UCSD-AML1 (cell line): ENCODE data around the gene TMEM260.
A peak's percentile ranks its signal among the peaks of the same experiment; 100 is the strongest.

Source experiments
- DNase-seq: peaks from one replicate; lab custom pipeline; 2025; ENCODE audit not compliant: unreplicated experiment; lab: John Stamatoyannopoulos, UW

TMEM260 gene

DNA sequence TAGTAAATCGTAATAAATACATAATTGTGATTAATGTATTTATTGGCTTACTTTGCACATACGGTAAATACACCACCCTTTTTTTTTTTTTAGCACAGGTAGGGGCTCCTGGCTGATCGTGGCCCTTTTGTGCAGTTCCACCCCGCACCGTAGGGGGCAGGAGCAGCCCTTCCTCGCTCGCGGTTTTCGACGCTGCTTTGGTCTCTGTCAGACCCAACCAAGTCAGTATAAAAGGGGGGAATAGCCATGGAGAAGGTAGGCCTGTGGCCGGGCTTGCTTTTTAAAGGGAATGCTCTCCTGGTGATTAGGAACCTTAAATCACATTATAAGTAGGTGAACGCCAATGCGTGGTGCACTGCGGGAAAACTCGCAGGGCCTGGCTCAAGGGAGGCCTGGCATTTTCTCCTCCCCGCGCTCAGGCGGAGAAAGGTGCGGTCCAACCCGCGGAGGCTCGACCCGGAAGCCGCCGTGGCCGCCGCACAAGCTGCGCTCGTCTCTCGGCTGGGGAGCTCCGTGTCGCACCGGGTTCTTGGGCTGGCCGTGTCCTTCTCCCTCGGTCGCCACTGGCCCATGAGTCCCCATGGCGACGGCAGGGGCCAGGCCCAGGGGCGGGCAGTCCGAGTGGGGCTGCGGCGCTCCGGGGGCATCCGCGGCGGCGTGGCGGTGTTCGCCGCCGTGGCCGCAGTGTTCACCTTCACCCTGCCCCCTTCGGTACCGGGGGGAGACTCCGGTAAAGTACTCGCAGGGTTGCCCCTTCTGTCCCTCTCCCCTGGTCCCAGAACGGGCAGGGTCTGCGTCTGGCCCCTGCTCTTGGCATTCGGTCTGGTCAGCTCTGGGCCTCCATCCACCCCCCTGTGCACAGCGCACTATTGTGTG is at the start of gene TMEM260:
TMEM260 (plus strand) TSS at position 454 of the 876 bp plus-strand sequence; CDS start at position 571, 117 bp downstream.
- DNase-seq: peak; percentile 91

DNA sequence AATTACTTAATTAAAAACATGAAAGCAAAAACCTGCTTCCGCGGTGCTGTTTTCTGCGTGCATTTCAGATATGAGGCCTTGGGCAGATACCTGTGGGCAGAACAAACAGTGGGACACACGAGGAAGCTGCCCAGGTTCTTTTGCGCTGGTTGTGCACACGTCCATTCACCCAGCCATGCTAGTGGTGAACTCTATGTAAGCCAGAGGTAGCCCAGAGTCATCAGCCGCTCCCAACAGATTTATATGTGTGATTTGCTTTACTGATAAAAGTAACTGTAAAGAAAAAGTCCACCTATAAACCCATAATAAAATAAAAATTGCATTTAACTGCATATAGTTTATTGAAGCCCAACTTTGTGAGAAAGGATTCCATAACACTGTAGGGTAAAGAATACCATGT is 47.1 kb upstream of the TMEM260 start:
- DNase-seq: no peak

DNA sequence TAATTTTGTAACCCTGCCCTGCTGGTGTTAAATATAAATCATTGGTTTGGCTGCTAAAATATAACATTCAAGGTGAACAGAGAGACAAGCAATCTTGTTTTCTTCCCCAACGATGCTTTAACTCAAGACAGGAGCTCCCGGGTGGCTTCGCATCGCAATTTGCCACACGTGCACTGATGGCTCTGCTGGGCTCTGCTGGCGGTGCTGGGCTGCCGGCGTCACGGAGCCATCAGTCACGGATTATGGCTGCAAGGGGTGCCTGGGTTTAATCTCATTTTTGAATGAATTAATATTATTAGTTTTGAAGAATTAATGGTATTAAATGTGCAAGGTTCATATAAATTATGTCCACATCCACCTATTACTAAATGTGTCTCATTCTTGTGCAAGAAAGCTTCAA is 44.9 kb upstream of the TMEM260 start:
- no peak for DNase-seq

GRCh38 chr14:56539862-56540261 is 39.7 kb upstream of the TMEM260 start:
- DNase-seq: no peak

GRCh38 chr14:56543436-56543835 is 36.2 kb upstream of the TMEM260 start:
- no peak for DNase-seq

DNA sequence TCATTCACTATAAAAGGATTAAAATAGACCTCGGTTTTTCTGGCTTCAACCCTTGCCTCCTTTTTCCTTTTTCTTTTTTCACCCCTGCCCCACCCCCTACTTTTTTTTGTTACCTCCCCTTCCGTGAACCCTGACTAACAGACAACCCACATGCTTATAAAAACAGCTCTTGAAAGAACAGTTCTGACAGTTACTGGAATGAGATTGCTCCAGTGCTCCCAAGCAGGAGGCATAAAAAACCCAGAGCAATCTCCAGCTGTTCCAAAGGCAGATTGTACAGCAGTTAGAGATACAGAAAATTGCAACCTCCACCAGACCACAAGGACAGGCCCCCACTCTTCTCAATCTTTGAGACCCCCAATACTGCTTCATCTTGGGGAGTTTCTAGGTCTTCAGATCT is 29.9 kb upstream of the TMEM260 start:
- DNase-seq: no peak

DNA sequence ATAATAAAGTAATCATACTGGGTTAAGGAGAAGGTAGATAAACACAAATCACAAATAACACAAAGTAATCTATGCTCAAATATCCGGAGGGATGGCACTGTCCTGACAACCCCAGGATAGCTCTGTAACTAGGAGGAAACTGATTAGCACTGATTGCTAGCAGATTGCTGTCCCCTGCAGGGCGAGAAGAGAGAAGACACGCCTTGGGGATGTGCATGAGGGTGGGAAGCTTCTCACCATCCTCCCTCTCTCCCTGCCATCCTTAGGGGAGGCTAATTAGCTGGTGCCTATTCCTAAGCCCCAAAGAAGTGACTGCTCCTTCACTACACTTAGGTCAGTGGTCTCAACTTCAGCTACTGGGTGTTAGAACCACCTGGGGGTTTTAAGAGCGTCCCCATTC is 27.0 kb upstream of the TMEM260 start:
- no peak for DNase-seq

DNA sequence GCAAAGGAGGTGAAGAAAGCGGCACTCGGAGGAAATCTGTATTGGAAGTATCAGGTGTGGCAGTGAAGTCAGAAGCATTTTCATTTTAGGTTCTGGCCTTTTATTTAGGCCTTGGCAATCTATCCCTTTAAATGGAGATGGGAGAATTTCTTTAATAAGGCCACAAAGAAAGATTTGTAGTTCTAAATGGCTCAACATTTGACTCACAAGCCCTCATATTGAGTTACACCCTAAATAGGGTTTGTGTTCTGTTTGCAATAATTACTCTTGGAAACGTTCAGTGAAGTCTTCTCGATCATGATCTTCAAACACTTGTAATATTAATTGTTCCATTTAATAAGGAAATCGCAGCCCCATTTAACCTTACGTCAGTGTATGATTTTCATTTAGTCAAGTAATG is 25.3 kb upstream of the TMEM260 start:
- no peak for DNase-seq

GRCh38 chr14:56555921-56556570 is 23.6 kb upstream of the TMEM260 start:
- no peak for DNase-seq

- no peak for DNase-seq
These were observed 20.4 kb upstream of the TMEM260 start for GRCh38 chr14:56559182-56559581.

GRCh38 chr14:56561606-56562005 is 18.0 kb upstream of the TMEM260 start:
- DNase-seq: no peak

DNA sequence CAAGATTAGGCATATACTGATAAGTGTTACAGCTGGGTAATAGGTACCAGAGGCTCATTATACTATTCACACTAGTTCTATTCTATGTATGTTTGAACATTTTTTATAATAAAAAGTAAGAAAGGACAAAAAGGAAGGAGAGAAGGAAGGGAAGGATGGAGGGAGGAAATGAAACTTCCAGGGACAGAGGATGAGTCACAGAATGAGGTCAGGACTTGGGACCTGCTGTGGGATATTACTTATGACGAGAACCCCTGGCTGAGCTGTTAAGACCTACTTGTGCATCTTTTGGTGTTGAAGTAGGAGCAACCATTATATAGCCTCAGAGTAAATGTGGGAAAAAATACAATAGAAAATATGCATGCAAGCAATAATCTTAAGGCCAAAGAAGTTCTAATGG is 16.7 kb upstream of the TMEM260 start:
- no peak for DNase-seq

- no peak for DNase-seq
These were observed 10.4 kb upstream of the TMEM260 start for GRCh38 chr14:56569174-56569573.

DNA sequence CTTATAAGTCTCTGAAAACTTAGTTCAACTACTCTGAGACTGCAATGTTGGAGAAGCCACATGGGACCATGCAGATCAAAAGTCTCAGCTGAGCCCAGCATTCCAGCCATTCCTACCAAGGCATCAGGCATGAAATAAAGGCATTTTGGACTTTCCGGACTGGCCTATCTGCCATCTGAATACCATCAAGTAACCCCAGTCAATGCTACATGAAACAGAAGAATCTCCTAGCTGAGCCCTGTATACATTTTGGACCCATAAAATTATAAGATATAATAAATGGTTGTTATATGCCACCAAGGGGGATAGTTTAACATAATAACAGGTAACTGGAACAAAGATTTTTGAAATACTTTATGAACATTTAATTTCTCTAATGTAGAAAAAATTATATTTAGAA is 9.3 kb upstream of the TMEM260 start:
- DNase-seq: no peak

DNA sequence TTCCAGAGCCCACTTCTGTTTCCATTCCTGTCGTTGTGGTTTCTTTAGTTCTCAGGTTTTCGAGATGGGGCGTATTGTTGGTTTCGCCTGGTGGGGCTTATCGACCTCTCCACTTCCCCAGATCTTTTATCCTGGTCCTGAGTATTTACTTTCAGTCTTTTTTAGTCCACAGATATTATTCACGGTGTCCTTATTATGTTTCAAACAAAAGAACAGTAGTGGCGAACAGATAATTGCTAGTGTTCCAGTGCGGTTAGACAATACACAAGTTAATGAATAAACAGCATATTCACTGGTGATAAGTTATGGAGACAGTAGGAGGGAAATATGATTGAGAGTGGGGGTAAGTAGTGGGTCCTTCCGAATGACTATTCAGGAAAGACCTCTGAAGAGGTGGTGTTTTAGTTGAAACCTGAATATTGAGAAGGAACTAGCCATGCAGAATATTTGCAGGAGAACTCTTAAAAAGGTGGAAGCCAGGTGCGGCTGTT is 668 bp downstream of the TMEM260 start:
- no peak for DNase-seq

GRCh38 chr14:56581041-56581727 is 1.6 kb downstream of the TMEM260 start:
- no peak for DNase-seq

DNA sequence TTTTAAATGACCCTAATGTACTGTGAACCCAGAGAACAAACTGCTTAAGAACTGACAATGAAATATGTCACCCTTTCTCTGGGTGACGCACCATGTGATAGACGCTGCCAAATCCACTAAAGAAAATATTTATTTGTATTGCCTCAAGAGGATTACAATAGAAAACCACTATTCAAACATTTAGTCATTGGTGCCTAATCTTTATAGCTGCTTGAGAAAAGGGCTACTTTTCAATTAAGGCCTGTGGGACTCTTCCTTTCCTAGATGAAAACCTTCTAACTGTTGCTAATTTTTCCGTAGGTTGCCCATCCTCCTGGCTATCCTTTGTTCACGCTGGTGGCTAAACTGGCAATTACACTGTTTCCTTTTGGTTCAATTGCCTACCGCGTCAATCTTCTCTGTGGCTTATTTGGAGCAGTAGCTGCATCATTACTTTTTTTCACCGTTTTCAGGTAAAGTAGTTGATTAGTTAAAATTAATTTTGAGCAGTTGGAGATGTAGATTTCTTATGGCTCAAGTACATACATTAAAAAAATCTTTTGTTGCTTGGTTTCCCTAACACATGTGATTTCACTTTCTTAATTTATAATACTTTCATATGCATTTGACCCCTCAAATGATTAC is 6.0 kb downstream of the TMEM260 start:
- DNase-seq: no peak

DNA sequence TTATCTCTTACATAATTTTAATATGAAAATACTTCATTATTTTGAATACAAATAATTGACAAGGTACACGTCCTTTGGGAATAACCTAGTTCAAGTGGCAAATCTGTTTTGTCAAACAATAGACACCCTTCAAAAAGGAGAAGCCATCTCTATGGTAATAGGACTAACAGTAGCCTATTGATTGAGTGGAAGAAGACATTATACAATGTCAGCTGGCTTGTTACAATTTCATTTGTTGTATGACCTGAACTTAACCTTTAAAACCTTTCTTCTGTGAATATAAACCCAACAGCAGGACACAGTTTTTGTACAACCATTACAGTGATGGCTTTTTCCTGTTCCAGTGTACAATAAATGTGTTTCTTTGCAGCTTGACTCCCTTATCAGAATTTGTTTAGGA is 8.1 kb downstream of the TMEM260 start:
- DNase-seq: no peak

- no peak for DNase-seq
These were observed 10.9 kb downstream of the TMEM260 start for GRCh38 chr14:56590535-56590960.

DNA sequence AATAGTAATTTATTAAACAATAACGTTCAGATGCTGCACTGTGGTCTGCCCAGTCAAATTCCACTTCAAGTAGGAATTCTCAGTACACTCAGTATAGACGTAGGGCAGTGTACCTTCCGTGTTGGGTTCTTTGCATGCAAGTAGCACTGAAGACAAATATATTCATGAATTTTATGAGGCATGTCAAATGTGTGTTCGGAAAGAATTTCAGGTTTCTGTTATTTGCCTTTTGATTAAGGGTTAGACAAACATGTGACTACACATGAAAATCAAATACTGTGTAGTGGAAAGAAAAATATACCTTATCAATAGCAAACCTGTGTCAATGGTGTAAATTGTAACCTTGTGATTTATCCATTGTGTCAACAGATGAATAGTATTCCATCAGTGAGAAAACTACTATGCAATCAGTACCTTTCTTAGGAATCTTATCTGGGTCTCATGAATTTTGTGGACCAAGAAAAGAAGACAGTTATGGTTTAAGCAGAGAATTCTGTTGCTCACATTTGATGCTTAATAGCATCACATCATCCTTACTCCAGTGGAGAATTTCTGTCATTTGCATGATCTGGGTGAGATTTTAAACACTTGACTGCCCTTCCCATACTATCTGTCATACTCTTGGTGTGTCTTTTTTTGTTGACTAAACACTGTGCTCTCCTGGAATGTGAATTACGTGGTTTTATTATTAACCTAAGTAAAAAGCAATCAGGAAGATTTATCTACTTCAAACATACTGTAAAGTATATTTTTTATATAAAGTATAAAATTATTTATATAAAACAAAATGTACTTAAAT is 13.3 kb downstream of the TMEM260 start:
- DNase-seq: no peak
